ENCODE data around the gene ITGA3. TPM values are rescaled to one million over a fixed set of nuclear protein-coding genes. Genes with fewer than 3 reads are reported as not detected.

ITGA3 gene
- polyA plus RNA-seq, 3 donors: 104 to 119 (median 112) TPM

Other genes with a start within 250 kb of the ITGA3 start
- 1 to 10 TPM in 1 of 3 donors, under 1 TPM in 1, not detected in 1; 0.16 to 1.5 TPM for gene TAC4, start 208.0 kb upstream of the ITGA3 start, polyA plus RNA-seq (ENCODE audit: insufficient read length in 3 of 3)
- 1 to 10 TPM in 1 of 3 donors, under 1 TPM in 2; 0.62 to 1.3 (median 0.98) TPM for gene DLX4, start 86.9 kb upstream of the ITGA3 start, polyA plus RNA-seq (ENCODE audit: insufficient read length in 3 of 3)
- 1 to 10 TPM in 2 of 3 donors, under 1 TPM in 1; 0.90 to 2.3 (median 1.5) TPM for gene DLX3, start 60.9 kb upstream of the ITGA3 start, polyA plus RNA-seq (ENCODE audit: insufficient read length in 3 of 3)
- gene PDK2, start 39.2 kb downstream of the ITGA3 start, polyA plus RNA-seq (ENCODE audit: insufficient read length in 3 of 3): 100 to 1,000 TPM; 125 to 135 (median 129) TPM
- 10 to 100 TPM; 14.8 to 18.7 (median 17.9) TPM for gene SAMD14, start 74.0 kb downstream of the ITGA3 start, polyA plus RNA-seq (ENCODE audit: insufficient read length in 3 of 3)
- gene PPP1R9B, start 94.6 kb downstream of the ITGA3 start, polyA plus RNA-seq (ENCODE audit: insufficient read length in 3 of 3): 10 to 100 TPM; 47.5 to 56.9 (median 49.6) TPM
- gene SGCA, start 109.9 kb downstream of the ITGA3 start, polyA plus RNA-seq (ENCODE audit: insufficient read length in 3 of 3): 1 to 10 TPM; 1.3 to 1.7 (median 1.5) TPM
- 100 to 1,000 TPM; 388 to 763 (median 498) TPM for gene COL1A1, start 145.5 kb downstream of the ITGA3 start, polyA plus RNA-seq (ENCODE audit: insufficient read length in 3 of 3)
- 1 to 10 TPM; 1.9 to 3.2 (median 3.2) TPM for gene TMEM92, start 218.4 kb downstream of the ITGA3 start, polyA plus RNA-seq (ENCODE audit: insufficient read length in 3 of 3)

All from renal pelvis (tissue), 3 donors.